Keratinocyte (primary cell): ENCODE measurements around the gene OPRD1. TPM values are rescaled to one million over a fixed set of nuclear protein-coding genes. Genes with fewer than 3 reads are reported as not detected.

ENCODE experiments used
- DNase-seq: peaks from one replicate; pipeline ENCODE4 v3.0.0-alpha.2; 2011; ENCODE audit warnings: low read depth, missing footprints, low spot score
- FAIRE-seq: peaks from 2 replicates; lab custom pipeline; 2011; peaks lifted over from hg19 to GRCh38; lab: Jason Lieb, UNC
- H2AFZ ChIP-seq: 2 replicates; pipeline ENCODE4 v1.6.0; 2012; ENCODE audit warnings: low read length, control low read depth, inconsistent platforms; ENCODE audit not compliant: control insufficient read depth
- H3K27ac ChIP-seq: 2 replicates; pipeline ENCODE4 v1.5.1; 2011; ENCODE audit warnings: low read length; ENCODE audit not compliant: control insufficient read depth, insufficient read depth
- H3K27me3 ChIP-seq: 3 replicates; pipeline ENCODE4 v1.6.0; 2011; ENCODE audit warnings: low read length; ENCODE audit not compliant: control insufficient read depth, insufficient read depth; ENCODE audit errors: extremely low read depth
- H3K36me3 ChIP-seq, 2 experiments: 2 replicates in 1 of 2; 3 replicates in 1 of 2; pipeline ENCODE4 v1.5.1; 2011; ENCODE audit warnings: low read length in 2 of 2, mild to moderate bottlenecking in 1 of 2; ENCODE audit not compliant: control insufficient read depth in 2 of 2, insufficient read depth in 2 of 2; ENCODE audit errors: extremely low read depth in 1 of 2
- H3K4me1 ChIP-seq: 3 replicates; pipeline ENCODE4 v1.5.1; 2011; ENCODE audit warnings: low read length; ENCODE audit not compliant: control insufficient read depth, insufficient read depth; ENCODE audit errors: extremely low read depth
- H3K4me2 ChIP-seq: 3 replicates; pipeline ENCODE4 v1.6.0; 2011; ENCODE audit warnings: low read depth, low read length; ENCODE audit not compliant: control insufficient read depth, insufficient read depth; ENCODE audit errors: extremely low read depth
- H3K4me3 ChIP-seq, 3 experiments: fragments of 200-600 bp in 1 of 3; sonication (generic) in 1 of 3; 2 replicates in 2 of 3; 3 replicates in 1 of 3; pipeline ENCODE4 v1.5.1; 2011 to 2016; ENCODE audit warnings: low read length in 3 of 3, mild to moderate bottlenecking in 3 of 3, control low read depth in 2 of 3, inconsistent platforms in 1 of 3, low read depth in 1 of 3, mixed read lengths in 1 of 3, mixed run types in 1 of 3, moderate library complexity in 1 of 3; ENCODE audit not compliant: control insufficient read depth in 2 of 3, insufficient read depth in 2 of 3; ENCODE audit errors: extremely low read depth in 1 of 3
- H3K79me2 ChIP-seq: 2 replicates; pipeline ENCODE4 v1.6.0; 2012; ENCODE audit warnings: low read length; ENCODE audit not compliant: control insufficient read depth, insufficient read depth
- H3K9ac ChIP-seq: 3 replicates; pipeline ENCODE4 v1.6.0; 2011; ENCODE audit warnings: low read length; ENCODE audit not compliant: control insufficient read depth, insufficient read depth; ENCODE audit errors: extremely low read depth
- H3K9me1 ChIP-seq: 3 replicates; pipeline ENCODE4 v1.6.0; 2011; ENCODE audit warnings: low read length; ENCODE audit not compliant: control insufficient read depth, insufficient read depth; ENCODE audit errors: extremely low read depth
- H3K9me3 ChIP-seq: 2 replicates; pipeline ENCODE4 v1.5.1; 2012; ENCODE audit warnings: low read depth, low read length; ENCODE audit not compliant: control insufficient read depth
- H4K20me1 ChIP-seq: 3 replicates; pipeline ENCODE4 v1.6.0; 2011; ENCODE audit warnings: low read length; ENCODE audit not compliant: control insufficient read depth, insufficient read depth; ENCODE audit errors: extremely low read depth
- EZH2 ChIP-seq: IDR thresholded peaks from one replicate; pipeline ENCODE4 v1.6.1; 2012; ENCODE audit warnings: inconsistent platforms, mild to moderate bottlenecking, low read length, moderate library complexity
- dilution Hi-C: fragments of 300-500 bp; cut with MboI; formaldehyde crosslinking; loops from one replicate; pipeline ENCODE4 v1.7.0; 2020; ENCODE audit warnings: low sequenced_read_pairs; ENCODE audit not compliant: extremely low pct_ligation_motif_present
- polyA minus RNA-seq, 3 experiments: library from RNA; depleted of rRNA, polyadenylated mRNA; stranded (reverse); fragments of >200 nt; gene quantifications; 1 replicate in 1 of 3; 2 replicates in 1 of 3; 3 replicates in 1 of 3; pipeline ENCODE4 v1.2.3, GENCODE V29; 2011
- polyA plus RNA-seq, 5 experiments: library from polyadenylated mRNA; depleted of rRNA in 3 of 5; stranded (reverse) in 3 of 5; stranded (forward) in 1 of 5; unstranded in 1 of 5; fragments of >200 nt; gene quantifications; 1 replicate in 1 of 5; 2 replicates in 3 of 5; 3 replicates in 1 of 5; pipeline versions ENCODE4 v1.2.1 to v1.2.3, GENCODE V29; 2011 to 2012; ENCODE audit warnings: missing spikeins in 2 of 5, low read depth in 1 of 5, low replicate concordance in 1 of 5
- TF ChIP-seq, protein P1 (sequence below), 3 experiments: IDR thresholded peaks in 1 of 3; conservative IDR thresholded peaks in 1 of 3; optimal IDR thresholded peaks in 1 of 3; 2 replicates in 2 of 3; 3 replicates in 1 of 3; pipeline versions ENCODE3 to v1.5.1; 2011; ENCODE audit warnings: low read length in 3 of 3, mild to moderate bottlenecking in 3 of 3, moderate library complexity in 2 of 3, control low read depth in 1 of 3, inconsistent platforms in 1 of 3; ENCODE audit not compliant: insufficient read depth in 2 of 3; ENCODE audit errors: extremely low read depth in 1 of 3

OPRD1 gene
- polyA plus RNA-seq: not detected in 3 replicates
- not detected for polyA plus RNA-seq (2011; ENCODE audit: low read depth)
- not detected in 2 replicates for polyA plus RNA-seq (2011; cell fraction: cytosol; rRNA removed)
- not detected in 2 replicates for polyA plus RNA-seq (2011; cell fraction: nucleus; rRNA removed)
- 0.01 TPM in 1 of 2 replicates, not detected in the other for polyA plus RNA-seq (2012; ENCODE audit: low replicate concordance)
- polyA minus RNA-seq: 0.03 TPM in 1 of 3 replicates, not detected in the others
- not detected for polyA minus RNA-seq (2011; cell fraction: cytosol; rRNA and poly(A)+ RNA removed)
- not detected in 2 replicates for polyA minus RNA-seq (2011; cell fraction: nucleus; rRNA and poly(A)+ RNA removed)

DNA sequence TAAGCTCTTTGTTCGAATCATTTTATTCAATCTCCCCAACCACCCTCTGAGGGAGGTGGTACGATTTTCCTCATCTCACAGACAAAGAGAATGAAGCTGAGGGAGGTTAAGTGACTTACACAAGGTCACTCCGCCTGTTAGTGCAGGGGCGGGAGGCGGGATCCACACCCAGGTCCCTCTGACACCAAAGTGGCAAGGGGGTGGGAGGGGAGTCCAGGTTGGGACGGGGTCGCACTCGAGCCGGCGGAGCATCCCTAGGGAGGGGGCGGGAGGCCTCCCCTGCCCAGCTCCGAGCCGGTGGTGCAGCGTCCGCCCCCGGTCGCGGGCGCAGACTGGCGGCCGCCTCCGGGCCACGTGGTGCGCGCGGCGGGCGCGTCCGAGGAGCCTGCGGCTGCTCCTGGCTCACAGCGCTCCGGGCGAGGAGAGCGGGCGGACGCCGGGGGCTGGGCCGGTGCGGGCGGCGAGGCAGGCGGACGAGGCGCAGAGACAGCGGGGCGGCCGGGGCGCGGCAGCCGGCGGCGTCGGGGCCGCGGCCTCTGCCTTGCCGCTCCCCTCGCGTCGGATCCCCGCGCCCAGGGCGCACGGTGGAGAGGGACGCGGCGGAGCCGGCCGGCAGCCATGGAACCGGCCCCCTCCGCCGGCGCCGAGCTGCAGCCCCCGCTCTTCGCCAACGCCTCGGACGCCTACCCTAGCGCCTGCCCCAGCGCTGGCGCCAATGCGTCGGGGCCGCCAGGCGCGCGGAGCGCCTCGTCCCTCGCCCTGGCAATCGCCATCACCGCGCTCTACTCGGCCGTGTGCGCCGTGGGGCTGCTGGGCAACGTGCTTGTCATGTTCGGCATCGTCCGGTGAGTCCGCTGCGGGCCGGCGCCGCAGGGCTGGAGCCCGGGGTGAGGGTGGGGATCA is at the start of gene OPRD1:
OPRD1 (plus strand) TSS at position 405 of the 903 bp plus-strand sequence; CDS start at position 619, 214 bp downstream.
- no peak within 1 kb of the TSS for H3K27ac ChIP-seq
- H3K9me3 ChIP-seq: no peaks in the 10 kb centered on the region
- H3K27me3 ChIP-seq: peaks cover 62% of the 10 kb centered on the region
- H3K4me3 ChIP-seq: no peak within 1 kb of the TSS
- FAIRE-seq: no peak
- dilution Hi-C loops: no loop called here
- TF ChIP-seq, protein P1, sequence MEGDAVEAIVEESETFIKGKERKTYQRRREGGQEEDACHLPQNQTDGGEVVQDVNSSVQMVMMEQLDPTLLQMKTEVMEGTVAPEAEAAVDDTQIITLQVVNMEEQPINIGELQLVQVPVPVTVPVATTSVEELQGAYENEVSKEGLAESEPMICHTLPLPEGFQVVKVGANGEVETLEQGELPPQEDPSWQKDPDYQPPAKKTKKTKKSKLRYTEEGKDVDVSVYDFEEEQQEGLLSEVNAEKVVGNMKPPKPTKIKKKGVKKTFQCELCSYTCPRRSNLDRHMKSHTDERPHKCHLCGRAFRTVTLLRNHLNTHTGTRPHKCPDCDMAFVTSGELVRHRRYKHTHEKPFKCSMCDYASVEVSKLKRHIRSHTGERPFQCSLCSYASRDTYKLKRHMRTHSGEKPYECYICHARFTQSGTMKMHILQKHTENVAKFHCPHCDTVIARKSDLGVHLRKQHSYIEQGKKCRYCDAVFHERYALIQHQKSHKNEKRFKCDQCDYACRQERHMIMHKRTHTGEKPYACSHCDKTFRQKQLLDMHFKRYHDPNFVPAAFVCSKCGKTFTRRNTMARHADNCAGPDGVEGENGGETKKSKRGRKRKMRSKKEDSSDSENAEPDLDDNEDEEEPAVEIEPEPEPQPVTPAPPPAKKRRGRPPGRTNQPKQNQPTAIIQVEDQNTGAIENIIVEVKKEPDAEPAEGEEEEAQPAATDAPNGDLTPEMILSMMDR (optimal IDR thresholded peaks at IDR 0.05 in 1 of 3, IDR thresholded peaks at IDR 0.05 in 1 of 3, conservative IDR thresholded peaks at IDR 0.05 in 1 of 3; ENCODE audit: extremely low read depth in 1 of 3, insufficient read depth in 2 of 3, low read length in 3 of 3): no peak
- peak; percentile 13 for TF ChIP-seq EZH2
- H3K9me1 ChIP-seq: no peaks in the 10 kb centered on the region
- no peaks in the 10 kb centered on the region for H3K79me2 ChIP-seq
- H3K4me1 ChIP-seq: peaks cover 4% of the 10 kb centered on the region
- H2AFZ ChIP-seq: no peak within 1 kb of the TSS
- H4K20me1 ChIP-seq: no peaks in the 10 kb centered on the region
- H3K36me3 ChIP-seq: no peaks in the 10 kb centered on the region
- H3K4me2 ChIP-seq: no peak within 1 kb of the TSS
- no peak within 1 kb of the TSS for H3K9ac ChIP-seq
- DNase-seq: no peak

DNA sequence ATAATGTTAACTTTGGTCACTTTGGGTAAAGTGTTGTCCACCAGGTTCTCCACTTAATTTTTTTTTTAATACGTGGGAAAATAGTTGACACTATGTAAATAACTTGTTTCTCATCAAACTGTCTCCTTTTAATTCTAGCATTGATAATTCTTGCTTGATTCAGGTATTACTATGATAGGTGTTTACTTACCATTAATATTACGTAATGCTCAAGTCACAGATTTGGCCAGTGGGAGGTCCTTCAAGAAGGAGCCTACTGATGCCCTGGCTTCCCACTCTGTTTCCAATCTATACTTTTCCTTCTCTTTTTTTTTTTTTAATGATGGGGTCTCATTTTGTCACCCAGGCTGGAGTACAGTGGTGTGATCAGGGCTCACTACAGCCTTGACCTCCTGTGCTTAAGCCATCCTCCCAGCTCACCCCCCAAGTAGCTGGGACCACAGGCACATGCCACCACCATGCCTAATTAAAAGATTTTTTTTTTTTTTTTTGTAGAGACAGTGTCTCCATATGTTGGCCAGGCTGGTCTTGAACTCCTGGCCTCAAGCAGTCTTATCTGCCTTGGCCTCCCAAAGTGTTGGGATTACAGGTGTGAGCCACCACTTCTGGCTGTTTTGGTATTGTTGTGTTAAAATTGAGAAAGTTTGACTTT is 45.3 kb upstream of the OPRD1 start:
- no peak for FAIRE-seq
- peaks cover 7% of the 10 kb centered on the region for H4K20me1 ChIP-seq
- H3K79me2 ChIP-seq: peaks cover 55% of the 10 kb centered on the region

More for the DNA sequence above, 45.3 kb upstream of the OPRD1 start:
- Histone ChIP-seq H3K9me3 (no peaks in the 10 kb centered on the region), H3K27ac (no peak overlapping the region), H3K9me1 (no peaks in the 10 kb centered on the region), H3K9ac (no peak overlapping the region), H3K4me3 (no peak overlapping the region), H3K4me1 (peaks cover 6% of the 10 kb centered on the region), H3K27me3 (no peaks in the 10 kb centered on the region), H3K4me2 (no peak overlapping the region), H2AFZ (no peak overlapping the region), H3K36me3 (peaks cover 14 to 15% of the 10 kb centered on the region in 2 experiments)
- TF ChIP-seq EZH2: no peak
- TF ChIP-seq, protein P1 (optimal IDR thresholded peaks at IDR 0.05 in 1 of 3, IDR thresholded peaks at IDR 0.05 in 1 of 3, conservative IDR thresholded peaks at IDR 0.05 in 1 of 3; ENCODE audit: extremely low read depth in 1 of 3, insufficient read depth in 2 of 3, low read length in 3 of 3): no peak
- DNase-seq: no peak
- dilution Hi-C loops: no loop called here
